Activated CD4-positive, alpha-beta memory T cell treated with anti-CD3 and anti-CD28 coated beads for 36 hours (primary cell): ENCODE results near the gene PPP1R12B. TPM values are rescaled to one million over a fixed set of nuclear protein-coding genes. Genes with fewer than 3 reads are reported as not detected.
"Not testable (repeated sequence)": the region's sequence is repeated elsewhere in the genome, so short reads cannot be mapped to it uniquely, and the experiment has no call there.

Source experiments
- CTCF ChIA-PET: fragments of 350-600 bp; sonication (Branson Sonifier 250); formaldehyde crosslinking; loops from one replicate; lab custom pipeline; 2021; ENCODE audit warnings: antibody characterized with exemption, inconsistent platforms; lab: Charles Lee
- POLR2A ChIA-PET: fragments of 350-600 bp; sonication (Branson Sonifier 250); formaldehyde crosslinking; loops from one replicate; lab custom pipeline; 2021; ENCODE audit warnings: antibody characterized with exemption; lab: Charles Lee
- DNase-seq: peaks from one replicate; pipeline ENCODE4 v3.0.0-alpha.2; 2020
- H3K27ac Mint-ChIP-seq: one replicate; pipeline ENCODE4 v1.8.0; 2021; ENCODE audit warnings: mixed read lengths
- H3K27me3 Mint-ChIP-seq: one replicate; pipeline ENCODE4 v1.8.0; 2021; ENCODE audit warnings: mixed read lengths
- H3K36me3 Mint-ChIP-seq: one replicate; pipeline ENCODE4 v1.8.0; 2021; ENCODE audit warnings: mixed read lengths
- H3K4me1 Mint-ChIP-seq: one replicate; pipeline ENCODE4 v1.8.0; 2021; ENCODE audit warnings: low read depth, mixed read lengths
- H3K4me3 Mint-ChIP-seq: one replicate; pipeline ENCODE4 v1.8.0; 2021; ENCODE audit warnings: mild to moderate bottlenecking, mixed read lengths
- H3K9me3 Mint-ChIP-seq: one replicate; pipeline ENCODE4 v1.8.0; 2021; ENCODE audit warnings: mixed read lengths
- intact Hi-C: fragments of 100-400 bp; cut with micrococcal nuclease; formaldehyde crosslinking; loops from one replicate; pipeline ENCODE4 v1.15.1; 2023
- total RNA-seq, 2 experiments: library from RNA; stranded (reverse); gene quantifications; one replicate each; pipeline ENCODE4 v1.2.3, GENCODE V29; 2021

The PPP1R12B gene
- total RNA-seq, 2 experiments from 2014 or later: 8.2 to 8.6 TPM

- no peaks in the 10 kb centered on the region for H3K9me3 Mint-ChIP-seq
- DNase-seq: no peak
- H3K27me3 Mint-ChIP-seq: peaks cover 10% of the 10 kb centered on the region
- no peak overlapping the region for H3K4me3 Mint-ChIP-seq
- ChIA-PET POLR2A (no interaction called here), CTCF (no interaction called here)
- peaks cover 12% of the 10 kb centered on the region for H3K4me1 Mint-ChIP-seq
- no peaks in the 10 kb centered on the region for H3K36me3 Mint-ChIP-seq
- intact Hi-C loops: no loop called here
- H3K27ac Mint-ChIP-seq: no peak overlapping the region
Measured at GRCh38 chr1:202619505-202619904, 271.0 kb downstream of the PPP1R12B start.

- Mint-ChIP-seq H3K4me1 (peaks cover 12% of the 10 kb centered on the region), H3K27me3 (peaks cover 10% of the 10 kb centered on the region)
- CTCF ChIA-PET, H3K9me3 Mint-ChIP-seq, H3K4me3 Mint-ChIP-seq, POLR2A ChIA-PET, H3K36me3 Mint-ChIP-seq, H3K27ac Mint-ChIP-seq, DNase-seq: not testable (repeated sequence)
- intact Hi-C loops: loop anchor here (10.0 kb wide), 1 partner anchor 275 kb away; the partner anchor contains the start of genes PPP1R12B and UBE2T
Measured at GRCh38 chr1:202620036-202620435, 271.5 kb downstream of the PPP1R12B start.

GRCh38 chr1:202621446-202621845 lies 272.9 kb downstream of the PPP1R12B start:
- H3K27ac Mint-ChIP-seq: no peak overlapping the region
- H3K4me1 Mint-ChIP-seq: peaks cover 4% of the 10 kb centered on the region
- no peaks in the 10 kb centered on the region for H3K36me3 Mint-ChIP-seq
- no peak for DNase-seq
- POLR2A ChIA-PET: no interaction called here
- intact Hi-C loops: loop anchor here (10.0 kb wide), 1 partner anchor 277 kb away; the partner anchor contains the start of genes PPP1R12B and UBE2T
- CTCF ChIA-PET: no interaction called here
- no peak overlapping the region for H3K4me3 Mint-ChIP-seq
- peaks cover 6% of the 10 kb centered on the region for H3K27me3 Mint-ChIP-seq
- no peaks in the 10 kb centered on the region for H3K9me3 Mint-ChIP-seq

DNA sequence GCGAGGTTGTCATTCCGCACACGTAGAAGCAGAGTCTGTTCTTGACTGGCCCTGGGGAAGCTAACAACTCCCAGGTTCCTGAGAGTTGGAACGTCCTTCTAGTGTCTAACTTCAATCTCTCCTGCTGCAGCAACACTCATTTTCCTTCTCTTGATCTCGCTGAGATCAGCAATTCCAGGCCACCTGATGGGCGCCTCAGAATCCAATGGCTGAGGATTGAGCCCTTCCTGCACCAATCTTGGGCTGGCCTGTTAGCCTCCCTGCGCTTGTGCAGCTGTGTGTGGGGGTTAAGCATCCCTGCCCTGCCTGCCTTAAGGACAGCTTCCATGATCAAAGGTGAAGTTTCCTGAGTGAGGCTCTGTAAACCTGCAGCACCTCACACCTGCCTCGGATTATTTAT lies 273.9 kb downstream of the PPP1R12B start:
- H3K4me3 Mint-ChIP-seq: no peak overlapping the region
- H3K9me3 Mint-ChIP-seq: no peaks in the 10 kb centered on the region
- H3K27ac Mint-ChIP-seq: no peak overlapping the region
- ChIA-PET POLR2A (no interaction called here), CTCF (no interaction called here)
- DNase-seq: no peak
- peaks cover 1% of the 10 kb centered on the region for H3K27me3 Mint-ChIP-seq
- H3K4me1 Mint-ChIP-seq: peaks cover 5% of the 10 kb centered on the region
- intact Hi-C loops: loop anchor here (10.0 kb wide), 1 partner anchor 278 kb away; the partner anchor contains the start of genes PPP1R12B and UBE2T
- H3K36me3 Mint-ChIP-seq: no peaks in the 10 kb centered on the region

DNA sequence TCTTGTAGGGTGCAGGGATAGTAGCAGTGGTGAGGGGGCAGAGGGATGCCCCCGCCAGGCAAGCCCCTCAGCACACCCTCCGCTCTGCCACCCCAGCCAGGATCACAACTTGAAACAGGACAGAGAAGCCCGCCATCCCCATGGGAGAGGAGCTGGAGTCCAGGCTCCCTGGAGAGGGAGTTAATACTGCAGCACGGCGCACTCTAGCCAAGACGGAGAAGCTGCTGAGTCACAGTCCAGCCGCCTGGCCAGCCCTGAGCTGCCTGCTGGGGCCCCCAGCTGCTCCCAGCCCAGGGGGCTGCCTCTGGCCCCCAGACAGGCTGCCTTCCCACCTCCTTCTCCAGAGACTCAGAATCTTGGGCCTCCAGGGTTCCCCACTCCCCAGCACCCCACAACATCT lies 274.6 kb downstream of the PPP1R12B start:
- POLR2A ChIA-PET: no interaction called here
- intact Hi-C loops: loop anchor here (10.0 kb wide), 1 partner anchor 278 kb away; the partner anchor contains the start of genes PPP1R12B and UBE2T
- Mint-ChIP-seq H3K36me3 (no peaks in the 10 kb centered on the region), H3K9me3 (no peaks in the 10 kb centered on the region), H3K27ac (no peak overlapping the region), H3K4me1 (peaks cover 11% of the 10 kb centered on the region), H3K27me3 (peaks cover 1% of the 10 kb centered on the region), H3K4me3 (no peak overlapping the region)
- CTCF ChIA-PET: no interaction called here
- no peak for DNase-seq

GRCh38 chr1:202623476-202623875 lies 275.0 kb downstream of the PPP1R12B start:
- H3K27me3 Mint-ChIP-seq, H3K4me3 Mint-ChIP-seq, DNase-seq, CTCF ChIA-PET, H3K27ac Mint-ChIP-seq, H3K9me3 Mint-ChIP-seq, POLR2A ChIA-PET, H3K36me3 Mint-ChIP-seq: not testable (repeated sequence)
- intact Hi-C loops: loop anchor here (10.0 kb wide), 1 partner anchor 279 kb away; the partner anchor contains the start of genes PPP1R12B and UBE2T
- peaks cover 15% of the 10 kb centered on the region for H3K4me1 Mint-ChIP-seq

GRCh38 chr1:202624088-202624780 lies 275.7 kb downstream of the PPP1R12B start:
- H3K9me3 Mint-ChIP-seq: no peaks in the 10 kb centered on the region
- H3K27me3 Mint-ChIP-seq: peaks cover 1% of the 10 kb centered on the region
- POLR2A ChIA-PET: no interaction called here
- H3K4me3 Mint-ChIP-seq: no peak overlapping the region
- CTCF ChIA-PET: no interaction called here
- H3K36me3 Mint-ChIP-seq: no peaks in the 10 kb centered on the region
- intact Hi-C loops: loop anchor here (10.0 kb wide), 1 partner anchor 279 kb away; the partner anchor contains the start of genes PPP1R12B and UBE2T
- no peak for DNase-seq
- peaks cover 23% of the 10 kb centered on the region for H3K4me1 Mint-ChIP-seq
- no peak overlapping the region for H3K27ac Mint-ChIP-seq

GRCh38 chr1:202624781-202625108 lies 276.2 kb downstream of the PPP1R12B start:
- H3K4me1 Mint-ChIP-seq: peaks cover 28% of the 10 kb centered on the region
- H3K4me3 Mint-ChIP-seq: no peak overlapping the region
- intact Hi-C loops: loop anchor here (10.0 kb wide), 1 partner anchor 280 kb away; the partner anchor contains the start of genes PPP1R12B and UBE2T
- no peak for DNase-seq
- ChIA-PET CTCF (no interaction called here), POLR2A (no interaction called here)
- H3K9me3 Mint-ChIP-seq: no peaks in the 10 kb centered on the region
- H3K36me3 Mint-ChIP-seq: no peaks in the 10 kb centered on the region
- H3K27me3 Mint-ChIP-seq: peaks cover 1% of the 10 kb centered on the region
- H3K27ac Mint-ChIP-seq: no peak overlapping the region

- peaks cover 2% of the 10 kb centered on the region for H3K27me3 Mint-ChIP-seq
- no peak overlapping the region for H3K4me3 Mint-ChIP-seq
- CTCF ChIA-PET: interaction anchor here (1.2 kb wide), 1 partner anchor 161 kb away, joined by 4 read pairs; no protein-coding TSS in a partner anchor
- DNase-seq: peak; percentile 76
- POLR2A ChIA-PET: no interaction called here
- H3K4me1 Mint-ChIP-seq: peaks cover 35% of the 10 kb centered on the region
- no peaks in the 10 kb centered on the region for H3K9me3 Mint-ChIP-seq
- intact Hi-C loops: loop anchor here (10.0 kb wide), 1 partner anchor 281 kb away; the partner anchor contains the start of genes PPP1R12B and UBE2T
- no peaks in the 10 kb centered on the region for H3K36me3 Mint-ChIP-seq
- H3K27ac Mint-ChIP-seq: no peak overlapping the region
Measured at GRCh38 chr1:202625416-202626360, 277.2 kb downstream of the PPP1R12B start.

GRCh38 chr1:202627036-202627435 lies 278.5 kb downstream of the PPP1R12B start:
- H3K36me3 Mint-ChIP-seq, H3K4me3 Mint-ChIP-seq, POLR2A ChIA-PET, H3K27me3 Mint-ChIP-seq, H3K9me3 Mint-ChIP-seq, DNase-seq, H3K27ac Mint-ChIP-seq: not testable (repeated sequence)
- intact Hi-C loops: loop anchor here (10.0 kb wide), 1 partner anchor 282 kb away; the partner anchor contains the start of genes PPP1R12B and UBE2T
- CTCF ChIA-PET: interaction anchor here (1.1 to 1.2 kb wide), 2 partner anchors 163 to 434 kb away, joined by 3 to 4 read pairs; no protein-coding TSS in a partner anchor
- peaks cover 35% of the 10 kb centered on the region for H3K4me1 Mint-ChIP-seq

GRCh38 chr1:202627841-202628565 lies 279.5 kb downstream of the PPP1R12B start:
- H3K9me3 Mint-ChIP-seq: no peaks in the 10 kb centered on the region
- no peak overlapping the region for H3K27ac Mint-ChIP-seq
- H3K4me3 Mint-ChIP-seq: no peak overlapping the region
- no peak for DNase-seq
- intact Hi-C loops: loop anchor here (10.0 kb wide), 1 partner anchor 283 kb away; the partner anchor contains the start of genes PPP1R12B and UBE2T
- H3K36me3 Mint-ChIP-seq: no peaks in the 10 kb centered on the region
- peaks cover 35% of the 10 kb centered on the region for H3K4me1 Mint-ChIP-seq
- ChIA-PET CTCF (interaction anchor here (1.1 to 1.2 kb wide), 2 partner anchors 164 to 435 kb away, joined by 3 to 4 read pairs; no protein-coding TSS in a partner anchor), POLR2A (no interaction called here)
- peaks cover 5% of the 10 kb centered on the region for H3K27me3 Mint-ChIP-seq
